ENCODE data around the gene FAM210A. TPM values are rescaled to one million over a fixed set of nuclear protein-coding genes. Genes with fewer than 3 reads are reported as not detected.
"Not testable (repeated sequence)": the region's sequence is repeated elsewhere in the genome, so short reads cannot be mapped to it uniquely, and the experiment has no call there.

FAM210A gene
- total RNA-seq, 4 donors from 2014 or later = 9.7 to 15.8 (median 14.6) TPM

DNA sequence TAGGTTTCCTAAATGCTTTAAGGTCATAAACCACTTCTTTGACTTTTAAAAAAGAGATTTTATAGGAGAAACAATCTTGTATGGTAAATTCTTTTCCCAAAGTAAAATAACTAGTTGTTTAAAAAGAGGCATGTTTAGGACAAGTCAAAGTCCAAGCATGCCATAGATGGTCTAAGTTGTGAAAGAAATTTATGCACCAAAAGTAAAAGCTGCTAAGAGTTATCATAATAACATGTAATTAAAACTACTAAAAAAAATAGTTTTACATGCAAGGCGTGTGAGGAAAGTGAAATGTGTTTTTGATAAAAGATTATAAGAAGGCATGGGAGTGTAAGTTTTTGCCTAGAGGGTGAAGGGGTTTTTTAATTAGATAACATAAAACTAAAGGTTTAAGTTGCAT is 22.5 kb downstream of the FAM210A start:
- H3K27ac ChIP-seq = no peak overlapping the region
- DNase-seq = no peak
- no peak overlapping the region for H3K4me3 ChIP-seq
- WGBS, 2 donors = 83 to 95% methylated on average over 1 of the region's 1 CpG
- intact Hi-C loops (cut with DNase I) = no loop called here
- H3K36me3 ChIP-seq = no peaks in the 10 kb centered on the region
- H3K9me3 ChIP-seq = peaks cover 0 to 34% (median 4%) of the 10 kb centered on the region in 3 donors
- no peaks in the 10 kb centered on the region for H3K27me3 ChIP-seq
- TF ChIP-seq, protein P1, sequence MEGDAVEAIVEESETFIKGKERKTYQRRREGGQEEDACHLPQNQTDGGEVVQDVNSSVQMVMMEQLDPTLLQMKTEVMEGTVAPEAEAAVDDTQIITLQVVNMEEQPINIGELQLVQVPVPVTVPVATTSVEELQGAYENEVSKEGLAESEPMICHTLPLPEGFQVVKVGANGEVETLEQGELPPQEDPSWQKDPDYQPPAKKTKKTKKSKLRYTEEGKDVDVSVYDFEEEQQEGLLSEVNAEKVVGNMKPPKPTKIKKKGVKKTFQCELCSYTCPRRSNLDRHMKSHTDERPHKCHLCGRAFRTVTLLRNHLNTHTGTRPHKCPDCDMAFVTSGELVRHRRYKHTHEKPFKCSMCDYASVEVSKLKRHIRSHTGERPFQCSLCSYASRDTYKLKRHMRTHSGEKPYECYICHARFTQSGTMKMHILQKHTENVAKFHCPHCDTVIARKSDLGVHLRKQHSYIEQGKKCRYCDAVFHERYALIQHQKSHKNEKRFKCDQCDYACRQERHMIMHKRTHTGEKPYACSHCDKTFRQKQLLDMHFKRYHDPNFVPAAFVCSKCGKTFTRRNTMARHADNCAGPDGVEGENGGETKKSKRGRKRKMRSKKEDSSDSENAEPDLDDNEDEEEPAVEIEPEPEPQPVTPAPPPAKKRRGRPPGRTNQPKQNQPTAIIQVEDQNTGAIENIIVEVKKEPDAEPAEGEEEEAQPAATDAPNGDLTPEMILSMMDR (IDR thresholded peaks at IDR 0.05) = no peak
- TF ChIP-seq POLR2A (IDR thresholded peaks at IDR 0.05) = no peak
- H3K4me1 ChIP-seq = no peaks in the 10 kb centered on the region

DNA sequence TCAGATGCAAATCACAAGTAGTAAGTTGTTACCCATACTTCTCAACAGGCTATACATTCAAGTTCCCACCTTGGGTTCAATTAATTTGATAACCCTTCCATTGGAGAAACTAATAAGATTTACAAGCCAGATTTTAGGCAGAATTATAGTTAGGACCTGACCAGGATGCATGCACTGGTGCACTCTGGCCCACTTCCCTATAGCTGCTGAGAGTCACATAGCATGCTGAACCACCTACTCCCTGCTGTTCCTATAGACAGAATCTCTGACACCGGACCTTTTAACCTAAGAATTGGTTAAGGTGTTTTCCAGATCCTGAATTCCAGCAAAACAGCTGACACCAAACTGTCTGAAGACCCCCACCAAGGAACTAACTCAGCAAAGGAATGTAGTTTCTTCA is 26.2 kb downstream of the FAM210A start:
- intact Hi-C loops (cut with DNase I) = no loop called here
- DNase-seq = no peak
- WGBS, 2 donors = 100% methylated on average over 1 of the region's 1 CpG
- Histone ChIP-seq H3K9me3 (peaks cover 0 to 34% (median 4%) of the 10 kb centered on the region in 3 donors), H3K4me3 (no peak overlapping the region), H3K4me1 (no peaks in the 10 kb centered on the region), H3K27ac (no peak overlapping the region), H3K27me3 (no peaks in the 10 kb centered on the region), H3K36me3 (no peaks in the 10 kb centered on the region)
- no peak for TF ChIP-seq POLR2A (IDR thresholded peaks at IDR 0.05)
- TF ChIP-seq, protein P1 (IDR thresholded peaks at IDR 0.05) = no peak

DNA sequence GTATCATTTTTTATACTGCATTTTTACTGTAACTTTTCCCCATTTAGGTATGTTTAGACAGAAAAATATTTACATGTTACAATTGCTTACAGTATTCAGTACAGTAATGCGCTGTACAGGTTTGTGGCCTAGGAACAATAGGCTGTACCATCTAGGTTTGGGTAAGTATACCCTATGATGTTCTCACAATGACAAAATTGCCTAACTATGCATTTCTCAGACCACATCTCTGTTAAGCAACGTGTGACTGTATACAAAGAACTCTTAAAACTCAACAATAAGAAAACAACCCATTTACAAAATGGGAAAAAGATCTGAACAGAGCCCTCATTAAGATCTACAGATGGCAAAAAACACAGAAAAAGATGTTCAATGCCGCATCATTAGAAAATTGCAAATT is 29.4 kb downstream of the FAM210A start:
- TF ChIP-seq, protein P1 (IDR thresholded peaks at IDR 0.05) = no peak
- no peak for TF ChIP-seq POLR2A (IDR thresholded peaks at IDR 0.05)
- Histone ChIP-seq H3K4me1 (no peaks in the 10 kb centered on the region), H3K9me3 (peaks cover 0 to 19% (median 3%) of the 10 kb centered on the region in 3 donors), H3K4me3 (no peak overlapping the region), H3K36me3 (no peaks in the 10 kb centered on the region), H3K27me3 (no peaks in the 10 kb centered on the region), H3K27ac (no peak overlapping the region)
- intact Hi-C loops (cut with DNase I) = no loop called here
- no peak for DNase-seq
- 89 to 93% methylated on average over 3 of the region's 3 CpGs for WGBS, 2 donors

DNA sequence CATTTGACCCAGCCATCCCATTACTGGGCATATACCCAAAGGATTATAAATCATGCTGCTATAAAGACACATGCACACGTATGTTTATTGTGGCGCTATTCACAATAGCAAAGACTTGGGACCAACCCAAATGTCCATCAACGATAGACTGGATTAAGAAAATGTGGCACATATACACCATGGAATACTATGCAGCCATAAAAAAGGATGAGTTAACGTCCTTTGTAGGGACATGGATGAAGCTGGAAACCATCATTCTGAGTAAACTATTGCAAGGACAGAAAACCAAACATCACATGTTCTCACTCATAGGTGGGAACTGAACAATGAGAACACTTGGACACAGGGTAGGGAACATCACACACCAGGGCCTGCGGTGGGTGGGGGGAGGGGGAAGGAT is 31.0 kb downstream of the FAM210A start:
- H3K4me1 ChIP-seq; DNase-seq; H3K27me3 ChIP-seq; H3K36me3 ChIP-seq; intact Hi-C loops (cut with DNase I); H3K4me3 ChIP-seq; H3K27ac ChIP-seq; H3K9me3 ChIP-seq: not testable (repeated sequence)
- 87 to 94% methylated on average over 4 to 5 of the region's 5 CpGs for WGBS, 2 donors

DNA sequence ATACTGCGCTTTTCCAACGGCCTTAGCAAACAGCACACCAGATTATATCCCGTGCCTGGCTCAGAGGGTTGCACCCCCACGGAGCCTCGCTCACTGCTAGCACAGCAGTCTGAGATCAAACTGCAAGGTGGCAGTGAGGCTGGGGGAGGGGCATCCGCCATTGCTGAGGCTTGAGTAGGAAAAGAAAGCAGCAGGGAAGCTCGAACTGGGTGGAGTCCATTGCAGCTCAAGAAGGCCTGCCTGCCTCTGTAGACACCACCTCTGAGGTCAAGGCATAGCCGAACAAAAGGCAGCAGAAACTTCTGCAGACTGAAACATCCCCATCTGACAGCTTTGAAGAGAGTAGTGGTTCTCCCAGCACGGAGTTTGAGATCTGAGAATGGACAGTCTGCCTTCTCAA is 36.3 kb downstream of the FAM210A start:
- H3K9me3 ChIP-seq; intact Hi-C loops (cut with DNase I); H3K27ac ChIP-seq; H3K4me3 ChIP-seq; DNase-seq; H3K36me3 ChIP-seq; H3K4me1 ChIP-seq; H3K27me3 ChIP-seq: not testable (repeated sequence)
- WGBS, 2 donors = 92 to 95% methylated on average over 3 to 7 of the region's 9 CpGs

DNA sequence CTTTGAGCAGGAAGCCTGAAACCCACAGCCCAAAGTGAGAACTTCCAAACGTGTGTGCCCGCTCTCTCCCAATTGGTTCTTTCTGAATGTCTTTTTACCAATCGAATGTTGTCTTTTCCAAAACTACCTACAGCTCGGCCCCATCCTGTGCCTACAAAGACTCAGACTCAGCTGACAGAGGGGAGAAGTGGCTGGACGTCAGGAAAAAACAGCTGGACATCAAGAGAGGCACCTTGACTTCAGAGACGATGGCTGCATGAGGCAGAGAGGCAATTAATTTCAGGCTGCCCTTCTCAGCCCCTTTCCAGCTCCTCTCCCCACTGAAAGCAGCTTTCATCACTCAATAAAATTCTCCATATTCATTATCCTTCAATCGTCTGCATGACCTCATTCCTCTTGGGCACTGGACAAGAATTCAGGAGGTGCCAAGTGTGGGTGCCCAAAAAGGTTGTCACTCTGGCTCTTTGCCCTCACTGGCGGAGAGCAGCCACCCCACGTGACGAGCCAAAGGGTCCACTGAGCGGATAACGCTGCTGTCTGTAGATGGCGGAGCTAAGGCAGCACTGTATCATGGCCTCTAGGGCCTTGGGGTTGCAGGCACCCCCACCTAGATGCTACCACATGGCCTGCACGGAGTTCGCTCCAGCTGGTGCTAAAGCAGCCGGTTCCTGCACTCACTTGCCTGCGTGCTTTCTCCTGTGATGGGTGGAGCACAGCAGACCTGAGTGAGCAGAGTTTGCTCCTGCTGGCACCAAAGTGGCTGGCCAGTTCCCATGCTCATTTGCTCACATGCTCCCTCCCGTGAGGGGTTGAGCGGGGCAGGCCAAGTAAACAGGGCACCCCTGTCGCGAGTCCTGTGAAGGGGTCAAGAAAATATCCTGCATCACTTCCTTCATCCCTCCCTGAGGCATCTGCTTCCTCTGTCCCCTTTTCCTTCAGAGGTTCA is 37.9 kb downstream of the FAM210A start:
- Histone ChIP-seq H3K36me3 (no peaks in the 10 kb centered on the region), H3K27ac (no peak overlapping the region), H3K4me3 (no peak overlapping the region), H3K27me3 (no peaks in the 10 kb centered on the region), H3K4me1 (no peaks in the 10 kb centered on the region), H3K9me3 (no peaks in the 10 kb centered on the region)
- intact Hi-C loops (cut with DNase I) = no loop called here
- no peak for DNase-seq
- 75 to 89% methylated on average over 13 to 15 of the region's 21 CpGs for WGBS, 2 donors
- no peak for TF ChIP-seq POLR2A (IDR thresholded peaks at IDR 0.05)
- TF ChIP-seq, protein P1 (IDR thresholded peaks at IDR 0.05) = no peak

Data from esophagus squamous epithelium (tissue), 5 donors.